Esophagus (tissue), 2 donors: Measurements from ENCODE around the gene REXO1. TPM values are rescaled to one million over a fixed set of nuclear protein-coding genes. Genes with fewer than 3 reads are reported as not detected.

Source experiments
- H3K27ac ChIP-seq, 2 donors: one replicate each; pipeline ENCODE4 v1.5.1; 2013; ENCODE audit warnings: low read depth in 2 of 2, mild to moderate bottlenecking in 2 of 2, inconsistent platforms in 1 of 2, low read length in 1 of 2, moderate library complexity in 1 of 2
- H3K27me3 ChIP-seq, 2 donors: one replicate each; pipeline ENCODE4 v1.6.1; 2013; ENCODE audit warnings: low read length in 2 of 2, control low read depth in 1 of 2, mild to moderate bottlenecking in 1 of 2; ENCODE audit not compliant: insufficient read depth in 2 of 2, control insufficient read depth in 1 of 2
- H3K36me3 ChIP-seq, 2 donors: one replicate each; pipeline ENCODE4 v1.6.1; 2013; ENCODE audit warnings: low read length in 1 of 2; ENCODE audit not compliant: control insufficient read depth in 2 of 2, insufficient read depth in 2 of 2
- H3K4me1 ChIP-seq, 2 donors: one replicate each; pipeline ENCODE4 v1.6.1; 2013; ENCODE audit warnings: low read length in 1 of 2; ENCODE audit not compliant: control insufficient read depth in 2 of 2, insufficient read depth in 2 of 2
- H3K4me3 ChIP-seq, 2 donors: one replicate each; pipeline ENCODE4 v1.5.1; 2013; ENCODE audit warnings: low read length in 2 of 2, mild to moderate bottlenecking in 2 of 2, low read depth in 1 of 2, moderate library complexity in 1 of 2
- H3K9me3 ChIP-seq, 2 donors: one replicate each; pipeline ENCODE4 v1.6.1; 2013; ENCODE audit warnings: mild to moderate bottlenecking in 2 of 2, low read depth in 1 of 2, low read length in 1 of 2, moderate library complexity in 1 of 2; ENCODE audit not compliant: control insufficient read depth in 2 of 2, insufficient read depth in 1 of 2
- WGBS, 2 donors: extraction: QIAGEN DNeasy Blood & Tissue Kit; methylation state at CpG; one replicate each; pipeline ENCODE4 v1.1.7; 2013; 5-methylcytosine and 5-hydroxymethylcytosine counted together
- polyA plus RNA-seq, 2 donors: library from polyadenylated mRNA; stranded (reverse); fragments of 200-250 nt; gene quantifications; one replicate each; pipeline ENCODE4 v1.2.3, GENCODE V29; 2013
- donor health status: healthy with polysubstance abuse.
- donor health status: Bipolar disorder and iron deficiency.

REXO1 gene
- polyA plus RNA-seq, 2 donors = 13.9 to 27.4 TPM

GRCh38 chr19:1856345-1856697 lies 8.0 kb upstream of the REXO1 start:
- 26 to 44% methylated on average over 6 of the region's 6 CpGs for WGBS, 2 donors

GRCh38 chr19:1855828-1856255 lies 7.6 kb upstream of the REXO1 start:
- 12 to 15% methylated on average over 13 of the region's 13 CpGs for WGBS, 2 donors
- no peaks in the 10 kb centered on the region for H3K27me3 ChIP-seq
- H3K9me3 ChIP-seq = no peaks in the 10 kb centered on the region
- peaks cover 0 to 3% of the 10 kb centered on the region in 2 donors for H3K36me3 ChIP-seq
- peaks cover 14 to 62% of the 10 kb centered on the region in 2 donors for H3K4me1 ChIP-seq
- H3K27ac ChIP-seq = peak overlapping the region; percentile 95 to 97
- peak overlapping the region; percentile 28 to 44 for H3K4me3 ChIP-seq

More at GRCh38 chr19:1856345-1856697, 8.0 kb upstream of the REXO1 start:
- H3K36me3 ChIP-seq = peaks cover 0 to 3% of the 10 kb centered on the region in 2 donors
- H3K27ac ChIP-seq = peak overlapping the region; percentile 95 to 97
- H3K4me1 ChIP-seq = peaks cover 17 to 64% of the 10 kb centered on the region in 2 donors
- peak overlapping the region; percentile 26 to 44 for H3K4me3 ChIP-seq
- no peaks in the 10 kb centered on the region for H3K27me3 ChIP-seq
- H3K9me3 ChIP-seq = no peaks in the 10 kb centered on the region

DNA sequence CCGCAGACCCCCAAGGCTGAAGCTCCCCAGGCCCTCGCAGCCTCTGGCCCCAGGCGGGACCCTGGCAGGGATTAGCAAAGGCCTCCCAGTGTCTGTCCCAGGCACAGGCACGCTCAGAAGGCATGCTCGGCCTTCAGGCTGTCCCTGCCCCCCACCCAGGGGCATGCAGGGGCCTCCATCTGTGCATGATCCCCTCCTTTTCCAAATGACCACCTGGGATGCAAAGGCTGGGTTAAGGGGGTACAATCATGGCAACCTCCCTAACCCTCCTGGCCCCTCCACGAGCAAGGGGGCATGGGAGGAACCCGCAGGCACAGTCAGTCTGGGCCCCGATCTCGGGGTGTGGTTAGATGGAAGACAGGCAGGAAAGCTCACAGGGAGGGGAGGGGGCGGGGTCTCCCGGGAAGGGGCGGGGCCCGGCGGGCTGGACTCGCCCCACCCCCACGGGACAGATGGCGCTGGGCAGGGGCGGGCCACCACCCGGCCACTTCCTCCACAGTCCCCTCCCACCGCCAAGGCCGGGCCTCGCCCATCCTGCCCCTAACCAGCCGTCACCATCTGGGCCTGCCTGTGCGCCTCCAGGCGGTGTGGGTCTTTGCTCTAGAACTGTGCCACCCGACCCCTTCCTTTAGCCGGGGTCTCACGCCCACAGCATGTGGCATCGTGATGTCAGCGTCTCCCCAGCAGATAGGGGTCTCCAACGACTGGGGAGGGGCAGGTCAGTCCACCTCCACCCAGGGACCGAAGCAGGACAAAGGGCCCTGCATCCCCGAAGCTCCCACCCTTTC lies 7.0 kb upstream of the REXO1 start:
- peaks cover 0 to 3% of the 10 kb centered on the region in 2 donors for H3K36me3 ChIP-seq
- WGBS, 2 donors = 6 to 16% methylated on average over 22 to 32 of the region's 33 CpGs
- H3K4me3 ChIP-seq = peak overlapping the region; percentile 29 to 32
- H3K4me1 ChIP-seq = peaks cover 12 to 60% of the 10 kb centered on the region in 2 donors
- H3K9me3 ChIP-seq = no peaks in the 10 kb centered on the region
- H3K27me3 ChIP-seq = no peaks in the 10 kb centered on the region
- H3K27ac ChIP-seq = peak overlapping the region; percentile 95 to 97

DNA sequence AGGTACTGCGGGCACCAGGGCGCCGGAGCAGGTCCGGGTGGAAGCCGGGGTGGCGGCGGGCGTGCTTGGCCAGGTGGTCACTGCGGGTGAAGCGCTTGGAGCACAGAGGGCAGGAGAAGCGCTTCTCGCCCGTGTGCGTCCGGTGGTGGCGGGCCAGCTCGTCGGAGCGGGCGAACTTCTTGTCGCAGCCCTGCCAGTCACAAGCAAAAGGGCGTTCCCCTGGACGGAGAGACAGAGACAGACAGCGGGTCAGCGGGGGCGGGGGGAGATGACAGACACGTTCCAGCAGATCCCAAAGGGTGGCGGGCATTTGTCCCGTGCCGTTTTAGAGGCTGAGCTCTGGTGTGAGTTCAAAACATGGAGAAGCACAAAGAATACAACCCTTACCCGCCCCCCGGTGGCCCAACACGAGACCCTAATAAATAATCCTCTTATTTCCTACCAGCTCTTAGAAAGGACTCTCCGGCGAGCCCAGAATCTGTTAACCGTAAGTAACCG lies 6.3 kb upstream of the REXO1 start:
- peaks cover 0 to 3% of the 10 kb centered on the region in 2 donors for H3K36me3 ChIP-seq
- H3K4me3 ChIP-seq = peak overlapping the region; percentile 18 to 29
- peaks cover 11 to 55% of the 10 kb centered on the region in 2 donors for H3K4me1 ChIP-seq
- WGBS, 2 donors = 43 to 67% methylated on average over 37 of the region's 37 CpGs
- peak overlapping the region; percentile 87 to 94 for H3K27ac ChIP-seq
- H3K9me3 ChIP-seq = no peaks in the 10 kb centered on the region
- no peaks in the 10 kb centered on the region for H3K27me3 ChIP-seq

GRCh38 chr19:1854039-1854541 lies 5.8 kb upstream of the REXO1 start:
- H3K4me1 ChIP-seq = peaks cover 9 to 50% of the 10 kb centered on the region in 2 donors
- peak overlapping the region; percentile 87 to 94 for H3K27ac ChIP-seq
- 46 to 61% methylated on average over 13 to 16 of the region's 16 CpGs for WGBS, 2 donors
- H3K4me3 ChIP-seq = peak overlapping the region in 1 of 2 donors; percentile 18
- peaks cover 0 to 3% of the 10 kb centered on the region in 2 donors for H3K36me3 ChIP-seq
- H3K9me3 ChIP-seq = no peaks in the 10 kb centered on the region
- no peaks in the 10 kb centered on the region for H3K27me3 ChIP-seq

GRCh38 chr19:1853295-1854038 lies 5.2 kb upstream of the REXO1 start:
- no peaks in the 10 kb centered on the region for H3K27me3 ChIP-seq
- no peak overlapping the region for H3K4me3 ChIP-seq
- H3K27ac ChIP-seq = peak overlapping the region; percentile 6 to 8
- 21 to 25% methylated on average over 27 of the region's 27 CpGs for WGBS, 2 donors
- H3K36me3 ChIP-seq = peaks cover 0 to 3% of the 10 kb centered on the region in 2 donors
- H3K9me3 ChIP-seq = no peaks in the 10 kb centered on the region
- H3K4me1 ChIP-seq = peaks cover 9 to 48% of the 10 kb centered on the region in 2 donors

GRCh38 chr19:1852581-1853128 lies 4.4 kb upstream of the REXO1 start:
- peaks cover 6 to 40% of the 10 kb centered on the region in 2 donors for H3K4me1 ChIP-seq
- H3K36me3 ChIP-seq = peaks cover 0 to 3% of the 10 kb centered on the region in 2 donors
- no peaks in the 10 kb centered on the region for H3K27me3 ChIP-seq
- H3K27ac ChIP-seq = no peak overlapping the region
- H3K9me3 ChIP-seq = no peaks in the 10 kb centered on the region
- 50 to 51% methylated on average over 9 of the region's 9 CpGs for WGBS, 2 donors
- H3K4me3 ChIP-seq = no peak overlapping the region

- Histone ChIP-seq H3K4me1 (peaks cover 7 to 42% of the 10 kb centered on the region in 2 donors), H3K36me3 (peaks cover 0 to 3% of the 10 kb centered on the region in 2 donors), H3K27ac (no peak overlapping the region), H3K9me3 (no peaks in the 10 kb centered on the region), H3K4me3 (no peak overlapping the region), H3K27me3 (no peaks in the 10 kb centered on the region)
- WGBS, 2 donors = 27 to 32% methylated on average over 43 to 66 of the region's 66 CpGs
These were observed 3.6 kb upstream of the REXO1 start for GRCh38 chr19:1851654-1852580.
